Activated CD8-positive, alpha-beta memory T cell treated with anti-CD3 and anti-CD28 coated beads for 36 hours (primary cell): ENCODE data around the gene PHACTR1. TPM values are rescaled to one million over a fixed set of nuclear protein-coding genes. Genes with fewer than 3 reads are reported as not detected.
"Not testable (repeated sequence)": the region's sequence is repeated elsewhere in the genome, so short reads cannot be mapped to it uniquely, and the experiment has no call there.

Experiments
- CTCF ChIA-PET: fragments of 350-600 bp; sonication (Branson Sonifier 250); formaldehyde crosslinking; loops from one replicate; lab custom pipeline; 2021; ENCODE audit warnings: antibody characterized with exemption; lab: Charles Lee
- POLR2A ChIA-PET: fragments of 350-600 bp; sonication (Branson Sonifier 250); formaldehyde crosslinking; loops from one replicate; lab custom pipeline; 2021; ENCODE audit warnings: antibody characterized with exemption; lab: Charles Lee
- total RNA-seq, 2 experiments: library from RNA; stranded (reverse); gene quantifications; one replicate each; pipeline ENCODE4 v1.2.3, GENCODE V29; 2021

Gene PHACTR1
- total RNA-seq: under 1 TPM in 1 of 2 experiments, not detected in 1; 0.02 TPM

DNA sequence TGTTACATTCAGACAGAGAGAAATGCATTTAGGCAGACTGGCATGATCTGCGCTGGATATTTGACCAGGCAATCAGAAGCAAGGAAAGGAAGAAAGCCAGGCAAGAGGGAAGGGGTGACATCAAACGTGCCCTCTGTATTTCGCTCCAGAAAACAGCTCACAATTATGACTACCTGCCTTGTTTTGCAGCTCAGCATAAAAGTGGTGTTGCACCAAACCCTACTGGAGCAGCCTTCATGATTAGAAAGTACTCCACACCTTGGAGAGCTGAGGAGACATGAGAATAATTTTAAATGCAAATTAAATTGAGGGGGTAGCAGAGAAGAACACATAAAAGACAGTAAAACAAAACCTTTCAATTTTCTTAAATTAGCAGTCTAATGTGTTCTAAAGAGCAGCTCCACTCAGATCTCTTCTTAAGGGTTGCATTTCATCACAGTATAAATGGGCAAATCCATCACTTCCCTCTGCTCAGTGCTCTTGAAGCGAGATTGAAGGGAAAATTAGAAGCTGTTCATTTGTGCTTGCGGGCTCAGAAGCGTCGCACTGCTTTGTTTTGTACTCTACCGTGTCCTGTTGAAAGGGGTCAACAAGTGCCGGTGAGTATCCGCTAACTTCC, at the start of gene PHACTR1:
Gene PHACTR1, plus strand, starts transcription at position 470 of the 619 bp plus-strand sequence.
- ChIA-PET POLR2A (no interaction called here), CTCF (no interaction called here)

GRCh38 chr6:12666886-12667285, 49.7 kb upstream of the PHACTR1 start:
- CTCF ChIA-PET: no interaction called here
- POLR2A ChIA-PET: no interaction called here

DNA sequence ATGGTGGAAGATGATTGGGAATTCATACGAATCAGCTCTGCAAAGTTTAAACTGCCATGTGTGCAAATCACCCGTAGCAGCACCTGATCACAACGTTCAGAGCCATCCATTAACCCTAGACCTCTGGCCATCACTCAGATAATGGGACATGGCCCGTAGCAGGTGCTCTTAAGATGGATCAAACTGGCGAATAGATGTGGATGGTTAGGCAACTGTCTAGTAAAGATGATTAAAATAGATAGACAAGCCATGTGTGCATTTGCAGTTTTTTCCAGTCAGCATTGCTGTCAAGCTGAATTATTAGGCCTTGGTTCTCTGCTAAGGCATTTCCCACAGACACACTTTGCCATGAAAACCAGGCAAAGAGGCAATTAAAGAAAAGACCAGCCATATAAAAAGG, 40.6 kb upstream of the PHACTR1 start:
- POLR2A ChIA-PET: no interaction called here
- CTCF ChIA-PET: interaction anchor here (0.6 kb wide), 1 partner anchor 1482 kb away, joined by 3 read pairs; no protein-coding TSS in a partner anchor

DNA sequence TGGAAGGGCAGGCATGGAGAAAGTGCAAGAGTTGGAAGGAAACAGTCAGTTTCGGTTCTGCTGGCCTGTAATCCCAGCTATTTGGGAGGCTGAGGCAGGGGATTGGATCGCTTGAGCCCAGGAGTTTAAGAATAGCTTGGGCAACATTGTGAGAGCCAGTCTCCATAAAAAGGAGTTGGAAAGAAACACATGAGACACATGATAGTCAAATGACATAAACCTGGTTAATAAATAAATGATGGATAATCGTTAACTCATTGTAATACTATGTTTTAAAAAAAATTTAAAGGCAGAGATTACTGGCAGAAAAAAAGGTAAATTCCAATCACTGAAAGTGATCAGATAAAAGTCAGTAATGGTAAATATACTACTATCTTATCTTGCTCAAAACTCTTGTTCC, 37.2 kb upstream of the PHACTR1 start:
- ChIA-PET CTCF (no interaction called here), POLR2A (no interaction called here)

- CTCF ChIA-PET: no interaction called here
- POLR2A ChIA-PET: no interaction called here
Observed at GRCh38 chr6:12693122-12693521, 23.4 kb upstream of the PHACTR1 start.

GRCh38 chr6:12698298-12698697, 18.3 kb upstream of the PHACTR1 start:
- POLR2A ChIA-PET: no interaction called here

GRCh38 chr6:12704946-12705345, 11.6 kb upstream of the PHACTR1 start:
- ChIA-PET CTCF (no interaction called here), POLR2A (no interaction called here)

More at GRCh38 chr6:12698298-12698697, 18.3 kb upstream of the PHACTR1 start:
- CTCF ChIA-PET: no interaction called here

- POLR2A ChIA-PET: no interaction called here
- CTCF ChIA-PET: no interaction called here
Observed at GRCh38 chr6:12709116-12709515, 7.5 kb upstream of the PHACTR1 start.

DNA sequence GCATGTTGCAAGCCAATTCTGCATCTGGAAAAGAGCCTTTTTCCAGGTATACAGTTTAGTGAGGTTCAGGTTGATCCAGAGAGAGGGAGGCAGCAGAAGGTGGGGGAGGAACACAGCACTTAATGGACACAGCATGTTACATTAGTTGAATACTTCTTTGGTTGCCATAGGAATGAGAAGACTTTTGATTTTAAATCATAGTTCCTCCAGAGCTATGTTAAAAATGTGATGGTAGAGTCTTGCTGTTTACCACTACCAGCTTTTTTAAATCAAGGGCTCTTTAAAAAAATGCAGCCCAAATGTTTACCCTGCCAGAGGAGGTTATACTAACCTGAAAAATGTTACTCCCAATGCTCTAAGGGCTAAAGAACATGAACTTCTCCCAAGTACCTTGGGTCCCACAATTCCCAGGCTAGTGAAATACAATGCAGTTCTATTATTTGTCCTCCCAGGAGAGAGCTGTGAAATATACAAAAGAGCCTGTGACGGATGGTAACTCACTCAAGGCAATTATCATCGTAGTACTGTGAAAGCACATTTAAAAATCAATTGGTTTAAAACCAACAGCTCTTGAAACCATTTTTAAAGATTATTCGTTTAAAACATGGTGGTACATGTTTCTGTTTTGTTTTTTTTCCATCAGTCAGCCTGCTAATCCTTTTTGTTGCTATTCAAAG, 6.9 kb upstream of the PHACTR1 start:
- ChIA-PET POLR2A (no interaction called here), CTCF (no interaction called here)

- ChIA-PET POLR2A (no interaction called here), CTCF (no interaction called here)
Observed at GRCh38 chr6:12710921-12711320, 5.6 kb upstream of the PHACTR1 start.

- POLR2A ChIA-PET: no interaction called here
- CTCF ChIA-PET: interaction anchor here (0.6 kb wide), 1 partner anchor 218 kb away, joined by 3 read pairs; no protein-coding TSS in a partner anchor
Observed at GRCh38 chr6:12714022-12714421, 2.5 kb upstream of the PHACTR1 start.

GRCh38 chr6:12715437-12715836, 1.1 kb upstream of the PHACTR1 start:
- POLR2A ChIA-PET: no interaction called here
- CTCF ChIA-PET: no interaction called here

- POLR2A ChIA-PET: no interaction called here
- CTCF ChIA-PET: no interaction called here
Observed at GRCh38 chr6:12717356-12717755, 789 bp downstream of the PHACTR1 start.

- CTCF ChIA-PET: no interaction called here
Observed at GRCh38 chr6:12718015-12718414, 1.4 kb downstream of the PHACTR1 start.

GRCh38 chr6:12719017-12719416, 2.5 kb downstream of the PHACTR1 start:
- ChIA-PET CTCF (no interaction called here), POLR2A (no interaction called here)

More at GRCh38 chr6:12718015-12718414, 1.4 kb downstream of the PHACTR1 start:
- POLR2A ChIA-PET: no interaction called here

- ChIA-PET CTCF (no interaction called here), POLR2A (no interaction called here)
Observed at GRCh38 chr6:12720310-12720709, 3.7 kb downstream of the PHACTR1 start.

- CTCF ChIA-PET: no interaction called here
- POLR2A ChIA-PET: no interaction called here
Observed at GRCh38 chr6:12725263-12725662, 8.7 kb downstream of the PHACTR1 start.

GRCh38 chr6:12729467-12729866, 12.9 kb downstream of the PHACTR1 start:
- POLR2A ChIA-PET: no interaction called here
- CTCF ChIA-PET: no interaction called here

DNA sequence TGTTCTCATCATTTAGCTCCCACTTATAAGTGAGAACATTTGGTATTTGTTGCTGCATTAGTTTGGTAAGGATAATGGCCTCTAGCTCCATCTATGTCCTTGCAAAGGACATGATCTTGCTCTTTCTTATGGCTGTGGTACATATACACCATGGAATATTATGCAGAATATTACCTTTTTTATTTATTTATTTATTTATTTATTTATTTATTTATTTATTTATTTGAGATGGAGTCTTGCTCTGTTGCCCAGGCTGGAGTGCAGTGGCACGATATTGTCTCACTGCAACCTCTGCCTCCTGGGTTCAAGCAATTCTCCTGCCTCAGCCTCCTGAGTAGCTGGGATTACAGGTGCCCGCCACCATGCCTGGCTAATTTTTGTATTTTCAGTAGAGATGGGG, 14.2 kb downstream of the PHACTR1 start:
- CTCF ChIA-PET, POLR2A ChIA-PET: not testable (repeated sequence)

DNA sequence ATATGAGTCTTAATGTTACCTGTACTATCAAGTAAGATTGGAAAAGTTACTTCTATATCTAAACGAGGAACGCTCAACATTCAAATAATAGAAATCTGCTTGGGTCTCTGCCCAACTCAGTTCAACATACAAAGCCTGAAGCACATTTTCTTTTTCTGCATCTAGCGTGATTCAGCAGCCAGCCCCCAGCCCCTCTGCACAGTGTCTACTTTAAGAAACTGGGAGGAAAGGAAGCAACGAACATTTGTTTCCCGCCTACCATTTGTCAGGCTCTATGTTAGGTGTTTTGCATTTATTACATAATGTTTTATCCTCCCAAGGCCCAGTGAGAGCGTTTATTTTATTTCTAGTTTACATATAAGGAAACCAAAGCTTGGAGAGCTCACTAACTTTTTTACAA, 17.3 kb downstream of the PHACTR1 start:
- CTCF ChIA-PET: no interaction called here
- POLR2A ChIA-PET: no interaction called here

DNA sequence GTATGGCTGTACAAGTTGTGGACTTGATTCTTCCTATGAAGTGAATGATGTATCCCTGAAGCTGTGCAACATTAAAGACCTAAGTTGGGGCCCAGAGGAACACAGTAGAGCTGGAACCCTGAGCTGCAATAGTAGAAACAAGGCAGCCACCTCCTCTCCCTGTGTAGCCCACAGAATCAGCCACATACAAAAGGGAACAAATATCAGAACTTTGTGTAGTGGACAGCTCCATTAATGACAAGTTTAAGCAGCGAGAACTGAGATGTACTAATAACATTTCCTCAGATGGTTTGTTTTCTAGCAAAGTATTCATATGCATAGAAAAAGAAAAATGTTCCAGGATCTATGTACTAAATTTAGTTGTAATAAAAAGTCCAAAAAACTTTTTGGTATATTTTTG, 19.2 kb downstream of the PHACTR1 start:
- POLR2A ChIA-PET: no interaction called here
- CTCF ChIA-PET: no interaction called here
